Upper lobe of left lung (tissue), 4 donors: ENCODE results near the gene TMEM31.
"Not testable (repeated sequence)": the region's sequence is repeated elsewhere in the genome, so short reads cannot be mapped to it uniquely, and the experiment has no call there.

ENCODE experiments used
- EP300 ChIP-seq, 4 donors: sonication (generic); formaldehyde crosslinking; IDR thresholded peaks; one replicate each; pipeline ENCODE4 v1.5.1; 2017; ENCODE audit warnings: antibody characterized with exemption in 4 of 4, control low read depth in 2 of 4
- POLR2AphosphoS5 ChIP-seq, 2 donors: sonication (generic); formaldehyde crosslinking; IDR thresholded peaks; one replicate each; pipeline ENCODE4 v1.5.1; 2017; ENCODE audit warnings: antibody characterized with exemption in 2 of 2
- TF ChIP-seq, protein P1 (sequence below), 6 experiments: fragments of 450-650 bp in 4 of 6; fragments of 200-600 bp in 2 of 6; sonication (generic) in 2 of 6; IDR thresholded peaks; one replicate each; pipeline ENCODE4 v1.5.1; 2016 to 2019; ENCODE audit warnings: antibody characterized with exemption in 6 of 6

DNA sequence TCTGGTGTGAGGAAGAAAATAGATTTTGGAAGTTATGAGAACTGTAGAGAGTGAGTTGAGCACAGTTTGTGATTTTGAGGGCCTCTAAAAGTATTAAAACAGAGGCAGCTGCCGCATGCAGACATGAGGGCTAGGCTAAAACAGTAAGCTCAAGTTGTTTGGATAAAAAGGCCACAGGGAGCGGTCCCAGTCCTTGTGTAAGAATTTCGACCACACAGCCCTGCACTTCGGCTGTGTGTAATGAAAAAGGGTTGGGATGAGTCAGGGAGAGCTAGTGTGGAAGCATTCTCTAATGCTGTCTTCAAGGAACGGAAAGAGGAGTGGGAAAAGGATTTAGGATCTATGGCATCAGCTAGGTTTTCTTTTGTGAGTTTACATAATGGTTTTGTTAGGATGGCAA is 52.8 kb downstream of the TMEM31 start:
- TF ChIP-seq, protein P1, sequence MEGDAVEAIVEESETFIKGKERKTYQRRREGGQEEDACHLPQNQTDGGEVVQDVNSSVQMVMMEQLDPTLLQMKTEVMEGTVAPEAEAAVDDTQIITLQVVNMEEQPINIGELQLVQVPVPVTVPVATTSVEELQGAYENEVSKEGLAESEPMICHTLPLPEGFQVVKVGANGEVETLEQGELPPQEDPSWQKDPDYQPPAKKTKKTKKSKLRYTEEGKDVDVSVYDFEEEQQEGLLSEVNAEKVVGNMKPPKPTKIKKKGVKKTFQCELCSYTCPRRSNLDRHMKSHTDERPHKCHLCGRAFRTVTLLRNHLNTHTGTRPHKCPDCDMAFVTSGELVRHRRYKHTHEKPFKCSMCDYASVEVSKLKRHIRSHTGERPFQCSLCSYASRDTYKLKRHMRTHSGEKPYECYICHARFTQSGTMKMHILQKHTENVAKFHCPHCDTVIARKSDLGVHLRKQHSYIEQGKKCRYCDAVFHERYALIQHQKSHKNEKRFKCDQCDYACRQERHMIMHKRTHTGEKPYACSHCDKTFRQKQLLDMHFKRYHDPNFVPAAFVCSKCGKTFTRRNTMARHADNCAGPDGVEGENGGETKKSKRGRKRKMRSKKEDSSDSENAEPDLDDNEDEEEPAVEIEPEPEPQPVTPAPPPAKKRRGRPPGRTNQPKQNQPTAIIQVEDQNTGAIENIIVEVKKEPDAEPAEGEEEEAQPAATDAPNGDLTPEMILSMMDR (IDR thresholded peaks at IDR 0.05), result not testable (repeated sequence)
- not testable (repeated sequence) for TF ChIP-seq POLR2AphosphoS5, EP300 (IDR thresholded peaks at IDR 0.05)
